ENCODE results near the gene SBF2. TPM values are rescaled to one million over a fixed set of nuclear protein-coding genes. Genes with fewer than 3 reads are reported as not detected.

The SBF2 gene
- total and polyA plus RNA-seq, 2 of the 13 experiments (the other 11 are each of a cell fraction or from before 2014, with no cell fraction given), result 24.0 to 45.8 TPM

- CTCF ChIA-PET (ENCODE audit: low intra/inter-chr PET ratio, low total read pairs), result no interaction called here
- in situ Hi-C loops (cut with HindIII; ENCODE audit: extremely low pct_ligation_motif_present, low pct_unique_long_range_greater_than_20kb) (no loop called here), intact Hi-C loops (cut with micrococcal nuclease; ENCODE audit: unreplicated experiment) (no loop called here)
- ATAC-seq (no peak), DNase-seq (ENCODE audit: low spot score) (no peak), FAIRE-seq (no peak)
- Histone ChIP-seq H3K4me1 (ENCODE audit: insufficient read depth, low read length) (no peaks in the 10 kb centered on the region), H3K36me3 (replicated peaks in 1 of 2; ENCODE audit: control insufficient read depth in 1 of 2, insufficient read depth in 2 of 2, low read length in 2 of 2) (peaks cover 18 to 60% of the 10 kb centered on the region in 2 experiments; a peak in 4 of 5 replicates), H3K79me2 (ENCODE audit: insufficient read depth, low read length) (no peaks in the 10 kb centered on the region), H2AFZ (ENCODE audit: low read length) (no peak overlapping the region), H3K9ac (ENCODE audit: insufficient read depth, low read depth, low read length) (no peak overlapping the region), H3K4me3 (replicated peaks in 1 of 3; ENCODE audit: insufficient read depth in 1 of 3, low read depth in 2 of 3, low read length in 3 of 3) (no peak overlapping the region), H3K9me3 (ENCODE audit: low read length) (no peaks in the 10 kb centered on the region), H3K27ac (ENCODE audit: extremely low read length, insufficient read depth, low read length) (no peak overlapping the region), H3K4me2 (ENCODE audit: low read depth, low read length) (no peak overlapping the region), H4K20me1 (ENCODE audit: insufficient read depth, low read length) (no peaks in the 10 kb centered on the region), H3K27me3 (ENCODE audit: control insufficient read depth in 1 of 2, insufficient read depth in 2 of 2, low read length in 2 of 2) (no peaks in the 10 kb centered on the region; a peak in 1 of 5 replicates)
- WGBS (ENCODE audit: low lambda C conversion rate), result 76% methylated on average over 2 of the region's 2 CpGs
- POLR2A ChIA-PET, result interaction anchor here (1.2 kb wide), 1 partner anchor 19 kb away, joined by 3 read pairs; no protein-coding TSS in a partner anchor
- BruUV-seq (replicated peaks), result no TSS peak
- no peak for TF ChIP-seq ZNF30 (CRISPR knock-in tag; IDR thresholded peaks at IDR 0.05)
- TF ChIP-seq GATA4 (IDR thresholded peaks at IDR 0.05; ENCODE audit: borderline replicate concordance, low read depth), result no peak
- TF ChIP-seq MYPOP (CRISPR knock-in tag; IDR thresholded peaks at IDR 0.05), result no peak
- TF ChIP-seq ZNF703 (CRISPR knock-in tag; IDR thresholded peaks at IDR 0.05; ENCODE audit: borderline replicate concordance), result no peak
- no peak for TF ChIP-seq FIP1L1 (IDR thresholded peaks at IDR 0.05; ENCODE audit: borderline replicate concordance, insufficient read depth, low read depth, low read length)
- TF ChIP-seq TFAP4 (IDR thresholded peaks at IDR 0.05; ENCODE audit: borderline replicate concordance, low read depth), result no peak
- no peak for TF ChIP-seq ZZZ3 (CRISPR knock-in tag; IDR thresholded peaks at IDR 0.05; ENCODE audit: borderline replicate concordance)
- no peak for TF ChIP-seq KAT2B (IDR thresholded peaks at IDR 0.05; ENCODE audit: borderline replicate concordance, low read depth, low read length)
- no peak for TF ChIP-seq ZNF891 (CRISPR knock-in tag; IDR thresholded peaks at IDR 0.05)
- no peak for TF ChIP-seq MLXIP (CRISPR knock-in tag; IDR thresholded peaks at IDR 0.05; ENCODE audit: borderline replicate concordance)
- no peak for TF ChIP-seq LBX2 (CRISPR knock-in tag; IDR thresholded peaks at IDR 0.05; ENCODE audit: borderline replicate concordance)
- no peak for TF ChIP-seq ZNF513 (CRISPR knock-in tag; conservative IDR thresholded peaks at IDR 0.05)
- no peak for TF ChIP-seq MTF2 (CRISPR knock-in tag; IDR thresholded peaks at IDR 0.05; ENCODE audit: borderline replicate concordance)
- no peak for TF ChIP-seq KLF6 (CRISPR knock-in tag; IDR thresholded peaks at IDR 0.05)
- no peak for TF ChIP-seq TIGD3 (CRISPR knock-in tag; IDR thresholded peaks at IDR 0.05; ENCODE audit: borderline replicate concordance)
Measured at GRCh38 chr11:9783986-9784385, 510.0 kb downstream of the SBF2 start.
